K562 (cell line): ENCODE results near the gene GPR39. TPM values are rescaled to one million over a fixed set of nuclear protein-coding genes. Genes with fewer than 3 reads are reported as not detected.

ENCODE experiments used
- ATAC-seq: fragments of 200-7000 bp; cut with Tn5 transposase; 3 replicates; pipeline ENCODE4 v1.9.1; 2020; ENCODE audit warnings: moderate library complexity
- BruUV-seq: library from RNA; stranded (reverse); fragments of 400-500 nt; replicated peaks from 2 replicates; lab custom pipeline; 2021; lab: Mats Ljungman, UMichigan
- CTCF ChIA-PET: fragments of 300-600 bp; formaldehyde crosslinking; extraction: SDS; loops from one replicate; lab custom pipeline; 2021; ENCODE audit warnings: low intra/inter-chr PET ratio; lab: Yijun Ruan, JAX
- POLR2A ChIA-PET: fragments of 300-600, 350-650 bp; sonication (Branson Sonifier 250); formaldehyde crosslinking; extraction: SDS; loops from one replicate; lab custom pipeline; 2021; ENCODE audit warnings: antibody characterized with exemption, inconsistent platforms; lab: Yijun Ruan, JAX
- DNase-seq, 4 experiments: peaks; one replicate each; pipeline versions ENCODE4 v3.0.0 to v3.0.0-alpha.2; 2011 to 2018; ENCODE audit warnings: low spot score in 3 of 4, mixed read lengths in 3 of 4; ENCODE audit errors: extremely low read depth in 1 of 4
- FAIRE-seq: peaks from 2 replicates; lab custom pipeline; 2011; peaks lifted over from hg19 to GRCh38; lab: Jason Lieb, UNC
- H2AFZ ChIP-seq: 2 replicates; pipeline ENCODE4 v1.6.0; 2011; ENCODE audit warnings: low read depth, low read length, control low read depth, inconsistent platforms
- H3K27ac ChIP-seq: fragments of 200-600 bp; 3 replicates; pipeline ENCODE4 v1.8.0; 2011; ENCODE audit warnings: low read depth, mild to moderate bottlenecking, control low read depth, inconsistent platforms, low read length, moderate library complexity, mixed read lengths; ENCODE audit errors: extremely low read depth
- H3K27me3 ChIP-seq, 2 experiments: fragments of 300-600 bp in 1 of 2; 2 replicates in 1 of 2; 3 replicates in 1 of 2; pipeline versions ENCODE4 v1.6.0 to v1.8.0; 2011; ENCODE audit warnings: inconsistent platforms in 2 of 2, low read length in 2 of 2, mild to moderate bottlenecking in 1 of 2, mixed read lengths in 1 of 2, moderate library complexity in 1 of 2; ENCODE audit not compliant: control insufficient read depth in 2 of 2, insufficient read depth in 2 of 2
- H3K36me3 ChIP-seq: fragments of 300-600 bp; 3 replicates; pipeline ENCODE4 v1.8.0; 2011; ENCODE audit warnings: mild to moderate bottlenecking, low read length, inconsistent platforms; ENCODE audit not compliant: control insufficient read depth, insufficient read depth
- H3K4me1 ChIP-seq, 2 experiments: fragments of 200-600 bp in 1 of 2; replicated peaks in 1 of 2; 2 replicates in 1 of 2; 3 replicates in 1 of 2; pipeline versions ENCODE4 v1.5.1 to v1.8.0; 2011; ENCODE audit warnings: inconsistent platforms in 2 of 2, low read length in 2 of 2, mild to moderate bottlenecking in 1 of 2, mixed read lengths in 1 of 2, moderate library complexity in 1 of 2; ENCODE audit not compliant: control insufficient read depth in 2 of 2, insufficient read depth in 2 of 2
- H3K4me2 ChIP-seq: 2 replicates; pipeline ENCODE4 v1.6.1; 2011; ENCODE audit warnings: low read length, control low read depth, inconsistent platforms, mixed read lengths; ENCODE audit not compliant: insufficient read depth
- H3K4me3 ChIP-seq: fragments of 200-600 bp; sonication (generic), shearing (Covaris generic); 2 replicates; pipeline ENCODE4 v1.5.1; 2016; ENCODE audit warnings: control low read depth, inconsistent platforms
- H3K79me2 ChIP-seq: fragments of 200-600 bp; 3 replicates; pipeline ENCODE4 v1.8.0; 2011; ENCODE audit warnings: low read length, inconsistent platforms; ENCODE audit not compliant: control insufficient read depth, insufficient read depth
- H3K9ac ChIP-seq, 2 experiments: 2 replicates each; pipeline versions ENCODE4 v1.6.0 to v1.6.1; 2011; ENCODE audit warnings: low read depth in 2 of 2, low read length in 2 of 2, control low read depth in 1 of 2, inconsistent platforms in 1 of 2, mild to moderate bottlenecking in 1 of 2, mixed read lengths in 1 of 2; ENCODE audit not compliant: insufficient read depth in 1 of 2
- H3K9me1 ChIP-seq: one replicate; pipeline ENCODE4 v1.6.0; 2011; ENCODE audit warnings: inconsistent platforms, mild to moderate bottlenecking, low read length, moderate library complexity; ENCODE audit not compliant: control insufficient read depth, insufficient read depth
- H3K9me3 ChIP-seq: replicated peaks from 2 replicates; pipeline ENCODE4 v1.5.1; 2011; ENCODE audit warnings: low read depth, low read length, inconsistent platforms; ENCODE audit not compliant: control insufficient read depth, insufficient read depth
- H4K20me1 ChIP-seq: replicated peaks from 2 replicates; pipeline ENCODE4 v1.6.1; 2011; ENCODE audit warnings: low read length, inconsistent platforms, mixed read lengths; ENCODE audit not compliant: control insufficient read depth, insufficient read depth
- GABPA ChIP-seq: fragments of 200-800 bp; sonication (Bioruptor generic); conservative IDR thresholded peaks from 2 replicates; pipeline ENCODE4 v1.6.1; 2016; ENCODE audit warnings: low read depth, missing genetic modification characterization, missing compliant biosample characterization
- ZNF77 ChIP-seq: fragments of 250-450 bp; sonication (Bioruptor Pico); IDR thresholded peaks from 2 replicates; pipeline ENCODE4 v1.5.0; 2020
- WGBS: fragments of 100-300 bp; shearing (Covaris generic); methylation state at CpG from one replicate; pipeline ENCODE4 v1.1.6; 2016; ENCODE audit warnings: low coverage, mixed read lengths; ENCODE audit not compliant: insufficient coverage; ENCODE audit errors: missing lambda C conversion rate; 5-methylcytosine and 5-hydroxymethylcytosine counted together
- in situ Hi-C: fragments of 300-500 bp; cut with MboI; formaldehyde crosslinking; loops from 4 replicates; pipeline ENCODE4 v1.15.0; 2018; ENCODE audit warnings: inconsistent platforms, mixed read lengths
- intact Hi-C: fragments of 100-400 bp; cut with micrococcal nuclease; formaldehyde crosslinking; loops from 2 replicates; pipeline ENCODE4 v1.14.2; 2022
- polyA plus RNA-seq, 8 experiments: library from polyadenylated mRNA; depleted of rRNA in 4 of 8; stranded (reverse) in 5 of 8; unstranded in 3 of 8; fragments of >200 nt; fragmentation: Nextera tagmentation in 2 of 8; fragmentation: Illumina TruSeq in 1 of 8; extraction: Ambion mirVana in 2 of 8; extraction: Trizol in 1 of 8; gene quantifications; 2 replicates each; pipeline versions ENCODE4 v1.2.1 to v1.2.3, GENCODE V29; 2011 to 2014; ENCODE audit warnings: inconsistent platforms in 1 of 8, missing spikeins in 1 of 8
- total RNA-seq, 7 experiments: library from RNA; depleted of rRNA in 6 of 7; stranded (reverse); fragments of >200 nt in 6 of 7; fragmentation: Illumina TruSeq in 2 of 7; extraction: Trizol in 2 of 7; gene quantifications; 2 replicates each; pipeline versions ENCODE4 v1.2.1 to v1.2.3, GENCODE V29; 2011 to 2021; ENCODE audit warnings: low replicate concordance in 1 of 7
- TF ChIP-seq, protein P1 (sequence below): fragments of 450-650 bp; IDR thresholded peaks from 2 replicates; pipeline ENCODE4 v1.6.1; 2016; ENCODE audit warnings: low read depth

The GPR39 gene
- total and polyA plus RNA-seq, 9 of the 15 experiments (the other 6 are each of a cell fraction or from before 2014, with no cell fraction given), result 0.04 TPM; not detected in 8

DNA sequence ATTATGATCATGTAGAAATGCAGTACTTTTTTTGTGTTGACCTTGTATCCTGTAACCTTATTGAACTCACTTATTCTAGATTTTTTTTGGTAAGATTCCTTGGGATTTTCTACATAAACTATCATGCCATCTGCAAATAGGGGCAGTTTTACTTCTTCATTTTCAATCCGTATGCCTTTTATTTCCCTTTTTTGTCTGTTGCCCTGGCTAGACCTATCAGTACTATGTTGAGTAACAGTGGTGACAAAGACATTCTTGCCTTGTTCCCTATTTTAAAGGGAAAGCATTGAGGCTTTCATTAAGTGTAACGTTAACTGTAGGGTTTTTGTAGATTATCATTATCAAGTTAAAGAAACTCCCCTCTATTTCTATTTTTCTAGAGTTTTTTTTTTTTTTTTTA lies 161.1 kb downstream of the GPR39 start (continued):
- TF ChIP-seq, protein P1, sequence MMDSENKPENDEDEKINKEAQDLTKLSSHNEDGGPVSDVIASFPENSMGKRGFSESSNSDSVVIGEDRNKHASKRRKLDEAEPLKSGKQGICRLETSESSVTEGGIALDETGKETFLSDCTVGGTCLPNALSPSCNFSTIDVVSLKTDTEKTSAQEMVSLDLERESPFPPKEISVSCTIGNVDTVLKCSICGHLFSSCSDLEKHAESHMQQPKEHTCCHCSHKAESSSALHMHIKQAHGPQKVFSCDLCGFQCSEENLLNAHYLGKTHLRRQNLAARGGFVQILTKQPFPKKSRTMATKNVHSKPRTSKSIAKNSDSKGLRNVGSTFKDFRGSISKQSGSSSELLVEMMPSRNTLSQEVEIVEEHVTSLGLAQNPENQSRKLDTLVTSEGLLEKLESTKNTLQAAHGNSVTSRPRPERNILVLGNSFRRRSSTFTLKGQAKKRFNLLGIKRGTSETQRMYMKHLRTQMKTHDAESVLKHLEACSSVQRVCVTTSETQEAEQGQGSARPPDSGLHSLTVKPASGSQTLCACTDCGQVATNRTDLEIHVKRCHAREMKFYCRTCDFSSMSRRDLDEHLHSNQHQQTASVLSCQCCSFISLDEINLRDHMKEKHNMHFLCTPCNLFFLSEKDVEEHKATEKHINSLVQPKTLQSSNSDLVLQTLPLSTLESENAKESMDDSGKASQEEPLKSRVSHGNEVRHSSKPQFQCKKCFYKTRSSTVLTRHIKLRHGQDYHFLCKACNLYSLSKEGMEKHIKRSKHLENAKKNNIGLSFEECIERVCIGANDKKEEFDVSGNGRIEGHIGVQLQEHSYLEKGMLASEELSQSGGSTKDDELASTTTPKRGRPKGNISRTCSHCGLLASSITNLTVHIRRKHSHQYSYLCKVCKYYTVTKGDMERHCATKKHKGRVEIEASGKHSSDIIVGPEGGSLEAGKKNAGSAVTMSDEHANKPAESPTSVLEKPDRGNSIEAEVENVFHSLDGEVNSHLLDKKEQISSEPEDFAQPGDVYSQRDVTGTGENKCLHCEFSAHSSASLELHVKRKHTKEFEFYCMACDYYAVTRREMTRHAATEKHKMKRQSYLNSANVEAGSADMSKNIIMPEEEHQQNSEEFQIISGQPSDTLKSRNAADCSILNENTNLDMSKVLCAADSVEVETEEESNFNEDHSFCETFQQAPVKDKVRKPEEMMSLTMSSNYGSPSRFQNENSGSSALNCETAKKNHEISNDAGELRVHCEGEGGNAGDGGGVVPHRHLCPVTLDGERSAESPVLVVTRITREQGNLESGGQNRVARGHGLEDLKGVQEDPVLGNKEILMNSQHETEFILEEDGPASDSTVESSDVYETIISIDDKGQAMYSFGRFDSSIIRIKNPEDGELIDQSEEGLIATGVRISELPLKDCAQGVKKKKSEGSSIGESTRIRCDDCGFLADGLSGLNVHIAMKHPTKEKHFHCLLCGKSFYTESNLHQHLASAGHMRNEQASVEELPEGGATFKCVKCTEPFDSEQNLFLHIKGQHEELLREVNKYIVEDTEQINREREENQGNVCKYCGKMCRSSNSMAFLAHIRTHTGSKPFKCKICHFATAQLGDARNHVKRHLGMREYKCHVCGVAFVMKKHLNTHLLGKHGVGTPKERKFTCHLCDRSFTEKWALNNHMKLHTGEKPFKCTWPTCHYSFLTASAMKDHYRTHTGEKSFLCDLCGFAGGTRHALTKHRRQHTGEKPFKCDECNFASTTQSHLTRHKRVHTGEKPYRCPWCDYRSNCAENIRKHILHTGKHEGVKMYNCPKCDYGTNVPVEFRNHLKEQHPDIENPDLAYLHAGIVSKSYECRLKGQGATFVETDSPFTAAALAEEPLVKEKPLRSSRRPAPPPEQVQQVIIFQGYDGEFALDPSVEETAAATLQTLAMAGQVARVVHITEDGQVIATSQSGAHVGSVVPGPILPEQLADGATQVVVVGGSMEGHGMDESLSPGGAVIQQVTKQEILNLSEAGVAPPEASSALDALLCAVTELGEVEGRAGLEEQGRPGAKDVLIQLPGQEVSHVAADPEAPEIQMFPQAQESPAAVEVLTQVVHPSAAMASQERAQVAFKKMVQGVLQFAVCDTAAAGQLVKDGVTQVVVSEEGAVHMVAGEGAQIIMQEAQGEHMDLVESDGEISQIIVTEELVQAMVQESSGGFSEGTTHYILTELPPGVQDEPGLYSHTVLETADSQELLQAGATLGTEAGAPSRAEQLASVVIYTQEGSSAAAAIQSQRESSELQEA, result no peak

DNA sequence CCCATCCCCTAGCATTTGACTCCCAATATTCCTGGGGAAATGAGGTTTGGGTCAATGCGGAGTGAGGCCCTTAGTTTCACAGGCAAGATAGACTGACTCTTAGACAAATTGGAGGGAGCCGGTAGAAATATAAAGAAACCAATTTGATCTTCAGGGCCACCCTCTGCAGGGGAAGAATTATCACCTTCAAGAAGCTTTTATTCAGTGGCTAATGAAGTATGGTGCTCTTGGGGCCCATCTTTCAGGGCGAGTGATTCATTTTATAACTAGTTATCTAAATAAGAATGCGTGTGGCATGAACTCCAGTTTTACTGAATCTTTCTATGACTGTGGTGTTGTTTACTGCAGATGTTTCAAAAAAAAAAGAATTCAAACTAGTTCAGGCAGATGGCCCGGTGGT lies 165.0 kb downstream of the GPR39 start:
- peaks cover 0 to 6% of the 10 kb centered on the region in 2 experiments; a peak in 3 of 5 replicates for H3K27me3 ChIP-seq
- no peak overlapping the region for H3K4me2 ChIP-seq
- H4K20me1 ChIP-seq, result no peaks in the 10 kb centered on the region
- FAIRE-seq (no peak), ATAC-seq (no peak), DNase-seq (no peak)
- H3K27ac ChIP-seq, result no peak overlapping the region
- no peak overlapping the region for H2AFZ ChIP-seq
- in situ Hi-C loops (no loop called here), intact Hi-C loops (no loop called here)
- H3K79me2 ChIP-seq, result no peaks in the 10 kb centered on the region
- no peaks in the 10 kb centered on the region for H3K9me3 ChIP-seq
- ChIA-PET CTCF (no interaction called here), POLR2A (no interaction called here)
- TF ChIP-seq GABPA (no peak), ZNF77 (no peak)
- H3K36me3 ChIP-seq, result no peaks in the 10 kb centered on the region
- WGBS, result 0% methylated on average over 5 of the region's 5 CpGs
- H3K9me1 ChIP-seq, result no peaks in the 10 kb centered on the region
- no peak overlapping the region for H3K4me3 ChIP-seq
- no peaks in the 10 kb centered on the region for H3K4me1 ChIP-seq
- H3K9ac ChIP-seq, result no peak overlapping the region
- BruUV-seq, result no TSS peak
